GM19043 (cell line): Measurements from ENCODE around the gene OCA2.
"Not testable (repeated sequence)": the region's sequence is repeated elsewhere in the genome, so short reads cannot be mapped to it uniquely, and the experiment has no call there.

Source experiments
- ATAC-seq: cut with Tn5 transposase; IDR thresholded peaks from one replicate; pipeline ENCODE4 v1.9.1; 2021; ENCODE audit warnings: low read depth; ENCODE audit not compliant: unreplicated experiment

Gene OCA2

GRCh38 chr15:28026221-28026620 lies 72.9 kb downstream of the OCA2 start:
- ATAC-seq: no peak

GRCh38 chr15:28025413-28025812 lies 73.7 kb downstream of the OCA2 start:
- ATAC-seq: no peak

- ATAC-seq: no peak
Measured at GRCh38 chr15:28024889-28025250, 74.2 kb downstream of the OCA2 start.

- no peak for ATAC-seq
Measured at GRCh38 chr15:28023933-28024888, 74.9 kb downstream of the OCA2 start.

- no peak for ATAC-seq
Measured at GRCh38 chr15:28023422-28023821, 75.7 kb downstream of the OCA2 start.

GRCh38 chr15:28022961-28023360 lies 76.2 kb downstream of the OCA2 start:
- ATAC-seq: no peak

GRCh38 chr15:28022181-28022580 lies 76.9 kb downstream of the OCA2 start:
- no peak for ATAC-seq

GRCh38 chr15:28021281-28022039 lies 77.7 kb downstream of the OCA2 start:
- no peak for ATAC-seq

GRCh38 chr15:28020644-28021043 lies 78.5 kb downstream of the OCA2 start:
- no peak for ATAC-seq

GRCh38 chr15:28019594-28020309 lies 79.4 kb downstream of the OCA2 start:
- ATAC-seq: no peak

GRCh38 chr15:28018291-28019044 lies 80.6 kb downstream of the OCA2 start:
- no peak for ATAC-seq

GRCh38 chr15:28017423-28017924 lies 81.6 kb downstream of the OCA2 start:
- no peak for ATAC-seq

- ATAC-seq: no peak
Measured at GRCh38 chr15:28015855-28016254, 83.3 kb downstream of the OCA2 start.

GRCh38 chr15:28014623-28015200 lies 84.4 kb downstream of the OCA2 start:
- ATAC-seq: no peak

- ATAC-seq: no peak
Measured at GRCh38 chr15:28013976-28014375, 85.1 kb downstream of the OCA2 start.

GRCh38 chr15:28013480-28013879 lies 85.6 kb downstream of the OCA2 start:
- ATAC-seq: no peak

- no peak for ATAC-seq
Measured at GRCh38 chr15:28012231-28012630, 86.9 kb downstream of the OCA2 start.

- ATAC-seq: not testable (repeated sequence)
Measured at GRCh38 chr15:28008175-28008574, 90.9 kb downstream of the OCA2 start.

- no peak for ATAC-seq
Measured at GRCh38 chr15:28006116-28006905, 92.8 kb downstream of the OCA2 start.
